ENCODE results near the gene PHKA1.

DNA sequence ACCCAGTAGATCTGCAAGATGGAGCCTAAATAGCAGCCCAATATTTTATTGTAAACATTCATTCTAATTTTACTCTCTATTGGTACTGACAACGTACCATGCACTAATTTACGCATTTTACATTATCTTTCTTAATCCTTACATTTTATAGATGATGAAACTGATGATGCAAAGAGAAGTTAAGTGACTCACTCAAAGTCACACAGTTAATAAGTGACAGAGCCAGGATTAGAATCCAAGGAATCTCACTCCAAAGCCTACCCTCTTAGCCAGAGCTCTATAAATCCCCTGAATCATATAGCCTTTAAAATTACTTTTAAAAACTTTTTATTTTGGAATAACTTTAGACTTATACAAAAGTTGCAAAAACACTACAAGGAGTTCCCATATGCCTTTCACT is 37.6 kb downstream of the PHKA1 start:
- TF ChIP-seq POLR2A (IDR thresholded peaks at IDR 0.05; ENCODE audit: low read length): no peak
- TF ChIP-seq ESRRA (IDR thresholded peaks at IDR 0.05; ENCODE audit: borderline replicate concordance, low read length): no peak
- TF ChIP-seq MAZ (IDR thresholded peaks at IDR 0.05; ENCODE audit: borderline replicate concordance, low read depth, low read length): no peak
- TF ChIP-seq, protein P1, sequence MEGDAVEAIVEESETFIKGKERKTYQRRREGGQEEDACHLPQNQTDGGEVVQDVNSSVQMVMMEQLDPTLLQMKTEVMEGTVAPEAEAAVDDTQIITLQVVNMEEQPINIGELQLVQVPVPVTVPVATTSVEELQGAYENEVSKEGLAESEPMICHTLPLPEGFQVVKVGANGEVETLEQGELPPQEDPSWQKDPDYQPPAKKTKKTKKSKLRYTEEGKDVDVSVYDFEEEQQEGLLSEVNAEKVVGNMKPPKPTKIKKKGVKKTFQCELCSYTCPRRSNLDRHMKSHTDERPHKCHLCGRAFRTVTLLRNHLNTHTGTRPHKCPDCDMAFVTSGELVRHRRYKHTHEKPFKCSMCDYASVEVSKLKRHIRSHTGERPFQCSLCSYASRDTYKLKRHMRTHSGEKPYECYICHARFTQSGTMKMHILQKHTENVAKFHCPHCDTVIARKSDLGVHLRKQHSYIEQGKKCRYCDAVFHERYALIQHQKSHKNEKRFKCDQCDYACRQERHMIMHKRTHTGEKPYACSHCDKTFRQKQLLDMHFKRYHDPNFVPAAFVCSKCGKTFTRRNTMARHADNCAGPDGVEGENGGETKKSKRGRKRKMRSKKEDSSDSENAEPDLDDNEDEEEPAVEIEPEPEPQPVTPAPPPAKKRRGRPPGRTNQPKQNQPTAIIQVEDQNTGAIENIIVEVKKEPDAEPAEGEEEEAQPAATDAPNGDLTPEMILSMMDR (IDR thresholded peaks at IDR 0.05): no peak
- TF ChIP-seq, protein P2, sequence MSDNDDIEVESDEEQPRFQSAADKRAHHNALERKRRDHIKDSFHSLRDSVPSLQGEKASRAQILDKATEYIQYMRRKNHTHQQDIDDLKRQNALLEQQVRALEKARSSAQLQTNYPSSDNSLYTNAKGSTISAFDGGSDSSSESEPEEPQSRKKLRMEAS (IDR thresholded peaks at IDR 0.05): no peak
- TF ChIP-seq JUN (IDR thresholded peaks at IDR 0.05): no peak
- TF ChIP-seq CEBPB (IDR thresholded peaks at IDR 0.05): peak; percentile 44 to 59; a peak in 2 of 4 replicates
- TF ChIP-seq EHF (CRISPR knock-in tag; IDR thresholded peaks at IDR 0.05): no peak
